Erythroblast (primary cell): ENCODE measurements around the gene FSIP1.

ENCODE experiments used
- GATA1 ChIP-seq: IDR thresholded peaks from 2 replicates; pipeline ENCODE4 v1.6.1; 2011; ENCODE audit warnings: low read depth, mild to moderate bottlenecking, control low read depth, low read length, moderate library complexity
- POLR2A ChIP-seq: IDR thresholded peaks from 2 replicates; pipeline ENCODE4 v1.6.1; 2011; ENCODE audit warnings: mild to moderate bottlenecking, low read length

GRCh38 chr15:39752991-39753390 is 29.6 kb downstream of the FSIP1 start:
- TF ChIP-seq POLR2A (no peak), GATA1 (no peak)
